GM12891 (cell line): ENCODE measurements around the gene FEN1.

Experiments
- DNase-seq: peaks from one replicate; pipeline ENCODE4 v3.0.0; 2011; ENCODE audit warnings: low spot score; ENCODE audit not compliant: insufficient read length
- FAIRE-seq: peaks from 2 replicates; lab custom pipeline; 2011; peaks lifted over from hg19 to GRCh38; lab: Jason Lieb, UNC
- PAX5 ChIP-seq: IDR thresholded peaks from 2 replicates; pipeline ENCODE4 v1.6.1; 2011; ENCODE audit warnings: low read length, moderate library complexity, mild to moderate bottlenecking; ENCODE audit not compliant: insufficient read depth, severe bottlenecking
- POLR2A ChIP-seq: IDR thresholded peaks from 2 replicates; pipeline ENCODE4 v1.6.1; 2011; ENCODE audit warnings: low read depth, low read length, control low read depth
- POLR2AphosphoS5 ChIP-seq: IDR thresholded peaks from 2 replicates; pipeline ENCODE4 v1.6.1; 2011; ENCODE audit warnings: low read depth, low read length, control low read depth
- POU2F2 ChIP-seq: IDR thresholded peaks from 2 replicates; pipeline ENCODE4 v1.6.1; 2011; ENCODE audit warnings: low read depth, mild to moderate bottlenecking, control low read depth, low read length, moderate library complexity
- SPI1 ChIP-seq: IDR thresholded peaks from 2 replicates; pipeline ENCODE4 v1.6.1; 2011; ENCODE audit warnings: low read depth, low read length, control low read depth
- TAF1 ChIP-seq: IDR thresholded peaks from 2 replicates; pipeline ENCODE4 v1.6.1; 2011; ENCODE audit warnings: low read depth, low read length, control low read depth

Gene FEN1

GRCh38 chr11:61747967-61748285 lies 44.8 kb upstream of the FEN1 start:
- FAIRE-seq = no peak
- TF ChIP-seq POLR2A = no peak
- no peak for TF ChIP-seq TAF1
- no peak for TF ChIP-seq PAX5
- TF ChIP-seq POU2F2 = no peak
- no peak for TF ChIP-seq SPI1
- no peak for TF ChIP-seq POLR2AphosphoS5

GRCh38 chr11:61749591-61750217 lies 43.0 kb upstream of the FEN1 start:
- DNase-seq (no peak), FAIRE-seq (no peak)
- TF ChIP-seq POLR2A (no peak), POU2F2 (no peak), TAF1 (no peak), SPI1 (no peak), POLR2AphosphoS5 (no peak), PAX5 (no peak)

More at GRCh38 chr11:61747967-61748285, 44.8 kb upstream of the FEN1 start:
- no peak for DNase-seq

DNA sequence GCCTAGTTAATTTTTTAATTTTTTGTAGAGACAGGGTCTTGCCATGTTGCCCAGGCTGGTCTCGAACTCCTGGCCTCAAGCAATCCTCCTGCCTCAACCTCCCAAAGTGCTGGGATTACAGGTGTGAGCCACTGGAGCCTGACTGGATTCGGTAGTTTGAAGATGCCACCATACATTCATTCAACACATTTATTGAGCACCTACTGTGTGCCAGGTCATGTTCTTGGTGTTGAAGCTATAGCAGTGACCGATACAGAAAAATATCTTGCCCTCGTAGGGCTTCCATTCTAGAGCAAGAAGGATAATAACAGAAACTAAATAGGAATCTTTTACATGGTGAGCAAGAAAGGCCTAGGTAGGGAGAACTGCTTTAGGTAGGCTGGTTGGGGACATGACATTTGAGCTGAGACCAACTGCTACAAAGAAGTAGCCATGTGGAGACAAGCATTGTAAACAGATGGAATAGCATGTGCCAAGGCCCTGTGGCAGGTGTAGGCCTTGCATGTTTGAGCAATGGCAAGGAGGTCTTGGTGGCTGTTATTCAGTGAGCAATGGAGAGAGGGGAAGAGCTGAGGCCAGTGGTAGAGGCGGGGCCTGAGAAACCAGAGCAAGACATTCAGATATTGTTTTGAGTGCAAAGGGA lies 42.0 kb upstream of the FEN1 start:
- FAIRE-seq = no peak
- TF ChIP-seq TAF1 (no peak), PAX5 (no peak)
- no peak for DNase-seq

- TF ChIP-seq POLR2A (no peak), PAX5 (no peak), POU2F2 (no peak), TAF1 (no peak), POLR2AphosphoS5 (no peak), SPI1 (no peak)
- DNase-seq (no peak), FAIRE-seq (no peak)
Observed at GRCh38 chr11:61751384-61751783, 41.3 kb upstream of the FEN1 start.

DNA sequence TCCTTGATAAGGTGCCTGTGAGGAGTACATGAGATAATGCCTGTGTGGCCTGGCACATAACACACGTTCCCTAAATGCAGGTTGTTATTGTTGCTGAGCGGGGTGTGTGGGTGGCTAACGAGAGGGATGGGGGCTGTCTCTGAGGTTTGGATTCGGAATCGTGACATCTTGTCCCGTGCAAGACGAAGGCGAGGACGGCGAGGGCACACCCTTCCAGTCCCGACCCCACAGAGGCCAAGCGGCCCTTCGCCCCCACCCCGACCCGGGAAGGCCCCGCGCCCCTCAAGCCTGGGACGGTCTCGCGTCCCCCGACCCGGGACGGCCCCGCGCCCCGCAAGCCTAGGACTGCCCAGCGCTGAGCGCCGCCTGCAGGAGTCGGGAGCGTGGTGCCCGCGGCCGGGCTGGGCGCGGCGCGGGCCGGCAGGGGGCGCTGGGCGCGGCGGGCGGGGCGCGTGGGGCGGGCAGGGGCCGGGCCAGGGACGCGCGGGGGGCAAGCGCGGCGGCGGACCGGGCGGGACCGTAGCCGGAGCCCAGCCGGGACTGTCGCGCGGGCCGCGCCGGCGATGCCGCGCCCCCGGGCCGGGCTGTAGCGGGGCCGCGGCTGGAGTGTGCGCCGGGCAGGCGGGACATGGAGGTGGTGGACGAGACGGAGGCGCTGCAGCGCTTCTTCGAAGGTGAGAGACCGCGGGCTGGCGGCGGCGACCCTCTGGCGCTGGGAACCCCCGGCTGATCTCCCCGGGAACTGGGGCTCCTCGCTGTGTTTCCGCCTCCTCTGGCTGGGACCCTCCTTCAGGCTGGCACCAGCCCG lies 40.4 kb upstream of the FEN1 start, which contains the start of gene MYRF:
TSS of gene MYRF (plus strand) at position 520 of the 808 bp plus-strand sequence. CDS start at position 629, 109 bp downstream.
- no peak for FAIRE-seq
- TF ChIP-seq POU2F2 (no peak), TAF1 (no peak), PAX5 (no peak), SPI1 (no peak), POLR2AphosphoS5 (no peak), POLR2A (no peak)

DNA sequence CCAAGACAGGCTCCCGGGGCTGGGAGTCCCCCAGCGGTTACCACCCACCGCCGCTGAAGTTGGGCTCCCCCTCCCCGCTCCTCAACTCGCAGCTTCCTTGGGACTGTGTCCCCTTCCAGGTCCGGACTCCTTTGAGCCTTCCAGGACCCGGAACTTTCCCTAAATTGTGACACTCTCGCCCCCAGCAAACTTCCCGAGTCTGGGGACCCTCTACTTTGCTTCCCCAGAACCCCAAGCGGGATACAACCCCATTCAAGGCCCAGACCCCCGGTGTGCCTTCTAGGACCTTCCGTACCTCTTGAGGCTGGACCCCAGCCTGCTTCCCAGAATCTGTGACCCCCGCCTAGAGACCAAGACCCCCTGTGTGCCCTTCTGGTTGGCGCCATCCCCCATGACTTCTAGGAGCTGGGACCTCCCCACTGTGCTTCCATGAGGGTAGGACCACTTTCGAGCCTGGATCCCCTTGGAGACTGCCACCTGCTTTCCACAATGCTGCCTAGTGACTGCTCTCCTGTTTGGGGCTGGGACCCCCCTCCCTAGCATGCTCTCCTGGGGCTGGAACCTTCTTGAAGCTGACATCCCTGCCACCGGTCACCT lies 39.7 kb upstream of the FEN1 start:
- DNase-seq (no peak), FAIRE-seq (no peak)

More for the DNA sequence above, 40.4 kb upstream of the FEN1 start, which contains the start of gene MYRF:
- DNase-seq = peak; percentile 74

GRCh38 chr11:61753672-61754071 lies 39.0 kb upstream of the FEN1 start:
- no peak for DNase-seq
- FAIRE-seq = no peak
- TF ChIP-seq PAX5 (no peak), POLR2A (no peak), TAF1 (no peak), POU2F2 (no peak), SPI1 (no peak), POLR2AphosphoS5 (no peak)

More for the DNA sequence above, 39.7 kb upstream of the FEN1 start:
- TF ChIP-seq POLR2AphosphoS5 (no peak), POU2F2 (no peak), SPI1 (no peak), POLR2A (no peak), PAX5 (no peak), TAF1 (no peak)

DNA sequence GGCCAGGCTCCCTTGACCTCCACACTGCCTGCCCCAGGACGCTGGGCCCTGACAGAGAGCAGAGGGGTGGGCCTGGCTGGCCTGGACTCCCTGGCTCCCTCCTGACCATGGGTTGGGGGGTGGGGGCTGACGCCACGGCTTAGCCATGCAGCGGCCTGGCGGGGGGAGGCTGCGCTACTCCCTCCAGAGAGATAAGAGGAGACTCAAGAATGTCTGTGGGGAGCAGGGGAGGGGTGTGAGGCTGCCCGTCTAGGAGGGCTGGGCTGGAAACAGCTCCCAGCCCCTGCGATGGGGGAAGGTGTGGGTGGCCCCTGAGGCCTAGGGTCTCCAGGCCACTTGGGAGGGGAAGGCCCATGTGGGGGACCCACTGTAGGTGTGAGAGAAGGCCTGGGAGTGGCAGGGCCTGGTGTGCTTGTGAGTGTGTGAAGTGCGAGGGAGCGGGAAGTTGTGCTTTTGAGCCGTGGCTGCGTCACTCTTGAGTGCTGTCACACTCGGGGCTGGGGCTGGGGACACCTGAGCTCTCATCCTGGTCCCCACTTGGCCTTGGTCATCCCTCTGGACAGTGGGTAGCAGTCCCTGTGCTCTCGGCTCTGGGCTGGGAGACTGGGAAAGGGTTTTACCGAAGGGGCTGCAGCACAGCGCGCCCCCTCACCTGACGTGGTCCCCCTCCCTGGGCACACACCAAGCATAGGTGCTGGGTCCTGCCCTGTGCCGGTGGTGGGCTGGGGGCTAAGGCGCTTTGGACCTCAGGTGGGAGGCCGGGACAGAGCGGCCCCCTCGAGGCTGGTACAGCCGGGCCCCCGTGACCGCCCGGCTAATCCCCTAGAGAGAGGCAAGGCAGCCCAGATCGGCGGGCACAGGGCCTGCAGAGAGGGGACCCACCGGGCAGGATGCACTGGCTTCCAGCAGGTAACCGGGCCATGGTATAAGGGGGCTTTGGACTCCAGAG lies 37.9 kb upstream of the FEN1 start:
- no peak for TF ChIP-seq POLR2AphosphoS5
- FAIRE-seq (no peak), DNase-seq (no peak)
